ENCODE data around the gene MMAA. TPM values are rescaled to one million over a fixed set of nuclear protein-coding genes. Genes with fewer than 3 reads are reported as not detected.

The MMAA gene
- total RNA-seq, 1 experiment from 2014 or later = 2.2 TPM

- ChIA-PET CTCF (no interaction called here), POLR2A (no interaction called here)
- TF ChIP-seq TCF7L2 (IDR thresholded peaks at IDR 0.05; ENCODE audit: low read depth, low read length) (no peak), SIN3A (IDR thresholded peaks at IDR 0.05; ENCODE audit: borderline replicate concordance, insufficient read depth, low read depth, low read length) (no peak), CTCF (IDR thresholded peaks at IDR 0.05) (no peak), REST (IDR thresholded peaks at IDR 0.05; ENCODE audit: insufficient read depth in 1 of 2, low read depth in 2 of 2, low read length in 1 of 2) (no peak), POLR2AphosphoS5 (IDR thresholded peaks at IDR 0.05; ENCODE audit: low read depth, low read length) (no peak)
- Histone ChIP-seq H3K36me3 (ENCODE audit: control insufficient read depth, insufficient read depth, low read length) (no peaks in the 10 kb centered on the region), H3K4me1 (ENCODE audit: control insufficient read depth, insufficient read depth, low read length) (no peaks in the 10 kb centered on the region), H3K9me3 (ENCODE audit: control insufficient read depth, insufficient read depth, low read depth, low read length) (no peaks in the 10 kb centered on the region), H3K27ac (ENCODE audit: low read length) (no peak overlapping the region), H3K4me3 (ENCODE audit: low read depth in 2 of 2, low read length in 2 of 2) (no peak overlapping the region), H3K27me3 (ENCODE audit: control insufficient read depth, insufficient read depth, low read length) (no peaks in the 10 kb centered on the region)
- DNase-seq (ENCODE audit: low read depth, low spot score) = no peak
- in situ Hi-C loops (cut with HindIII; ENCODE audit: low pct_unique_long_range_greater_than_20kb, low sequenced_read_pairs) = no loop called here
- no TSS peak for BruUV-seq (replicated peaks)
- intact Hi-C loops (cut with micrococcal nuclease; ENCODE audit: unreplicated experiment) = no loop called here
- no peak for ATAC-seq
Measured at GRCh38 chr4:145626623-145626982, 7.4 kb downstream of the MMAA start.

DNA sequence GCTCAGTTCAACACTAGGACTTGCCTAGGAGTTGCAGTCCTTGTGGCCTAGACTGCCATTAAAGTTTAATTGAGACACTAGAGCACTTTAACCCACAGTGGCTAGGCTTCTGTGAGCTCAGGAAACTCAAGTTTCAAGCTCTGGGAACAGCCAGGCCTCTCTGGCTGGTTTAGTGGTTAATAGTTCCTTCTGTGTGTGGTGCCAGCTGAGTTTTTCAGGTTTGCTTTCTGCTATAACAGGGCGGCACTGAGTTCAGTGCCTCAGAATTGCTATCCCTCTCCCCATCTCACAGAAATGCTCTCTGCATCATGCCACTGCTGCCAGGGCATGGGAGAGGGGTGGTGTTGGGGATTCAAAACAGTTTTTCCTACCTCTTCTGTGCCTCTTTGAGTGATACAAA is 15.9 kb downstream of the MMAA start:
- no peak overlapping the region for H3K4me3 ChIP-seq (ENCODE audit: low read depth in 2 of 2, low read length in 2 of 2)
- H3K27me3 ChIP-seq (ENCODE audit: control insufficient read depth, insufficient read depth, low read length) = no peaks in the 10 kb centered on the region
- no peak overlapping the region for H3K27ac ChIP-seq (ENCODE audit: low read length)
- H3K4me1 ChIP-seq (ENCODE audit: control insufficient read depth, insufficient read depth, low read length) = no peaks in the 10 kb centered on the region
- CTCF ChIA-PET = no interaction called here
- no peak for DNase-seq (ENCODE audit: low read depth, low spot score)
- no peaks in the 10 kb centered on the region for H3K36me3 ChIP-seq (ENCODE audit: control insufficient read depth, insufficient read depth, low read length)
- no peak for TF ChIP-seq SIN3A (IDR thresholded peaks at IDR 0.05; ENCODE audit: borderline replicate concordance, insufficient read depth, low read depth, low read length)
- no peak for TF ChIP-seq TCF7L2 (IDR thresholded peaks at IDR 0.05; ENCODE audit: low read depth, low read length)
- no peak for TF ChIP-seq REST (IDR thresholded peaks at IDR 0.05; ENCODE audit: insufficient read depth in 1 of 2, low read depth in 2 of 2, low read length in 1 of 2)
- TF ChIP-seq CTCF (IDR thresholded peaks at IDR 0.05) = no peak
- no peak for TF ChIP-seq POLR2AphosphoS5 (IDR thresholded peaks at IDR 0.05; ENCODE audit: low read depth, low read length)
- in situ Hi-C loops (cut with HindIII; ENCODE audit: low pct_unique_long_range_greater_than_20kb, low sequenced_read_pairs) = no loop called here
- ATAC-seq = no peak
- H3K9me3 ChIP-seq (ENCODE audit: control insufficient read depth, insufficient read depth, low read depth, low read length) = no peaks in the 10 kb centered on the region
- BruUV-seq (replicated peaks) = no TSS peak
- intact Hi-C loops (cut with micrococcal nuclease; ENCODE audit: unreplicated experiment) = no loop called here
- POLR2A ChIA-PET = no interaction called here
